A204.1 (cell line): ENCODE results near the gene ZNF490.

ENCODE experiments used
- FAIRE-seq: peaks from 2 replicates; lab custom pipeline; 2012; peaks lifted over from hg19 to GRCh38; lab: Jason Lieb, UNC

ZNF490 gene

GRCh38 chr19:12543855-12544254 lies 66.8 kb downstream of the ZNF490 start:
- no peak for FAIRE-seq
